Liver (tissue), 9 donors: ENCODE results near the gene NR5A2. TPM values are rescaled to one million over a fixed set of nuclear protein-coding genes. Genes with fewer than 3 reads are reported as not detected.

Source experiments
- DNase-seq: peaks from one replicate; pipeline ENCODE4 v3.0.0-alpha.2; 2017; ENCODE audit warnings: low spot score
- H3K27ac ChIP-seq, 2 donors: one replicate each; pipeline ENCODE4 v1.7.0; 2013; ENCODE audit warnings: inconsistent platforms in 2 of 2, low read length in 2 of 2, control low read depth in 1 of 2, low read depth in 1 of 2, mild to moderate bottlenecking in 1 of 2
- H3K27me3 ChIP-seq, 4 donors: one replicate each; pipeline versions ENCODE4 v1.6.1 to v1.7.0; 2013; ENCODE audit warnings: low read length in 3 of 4, inconsistent platforms in 1 of 4, mild to moderate bottlenecking in 1 of 4, moderate library complexity in 1 of 4; ENCODE audit not compliant: control insufficient read depth in 4 of 4, insufficient read depth in 4 of 4
- H3K36me3 ChIP-seq, 4 donors: one replicate each; pipeline versions ENCODE4 v1.6.1 to v1.7.0; 2013; ENCODE audit warnings: low read length in 3 of 4, mild to moderate bottlenecking in 3 of 4, low read depth in 1 of 4, moderate library complexity in 1 of 4; ENCODE audit not compliant: control insufficient read depth in 4 of 4, insufficient read depth in 3 of 4
- H3K4me1 ChIP-seq, 4 donors: one replicate each; pipeline versions ENCODE4 v1.6.1 to v1.7.0; 2013; ENCODE audit warnings: low read length in 3 of 4, mild to moderate bottlenecking in 3 of 4, moderate library complexity in 1 of 4; ENCODE audit not compliant: control insufficient read depth in 4 of 4, insufficient read depth in 4 of 4
- H3K4me3 ChIP-seq, 3 donors: one replicate each; pipeline versions ENCODE4 v1.6.1 to v1.7.0; 2013; ENCODE audit warnings: low read length in 3 of 3, control low read depth in 1 of 3, low read depth in 1 of 3, mild to moderate bottlenecking in 1 of 3
- H3K9ac ChIP-seq, 2 donors: one replicate each; pipeline ENCODE4 v1.7.0; 2013; ENCODE audit warnings: low read length in 2 of 2, mild to moderate bottlenecking in 2 of 2, moderate library complexity in 2 of 2, control low read depth in 1 of 2, low read depth in 1 of 2
- H3K9me3 ChIP-seq, 4 donors: one replicate each; pipeline versions ENCODE4 v1.6.1 to v1.7.0; 2013; ENCODE audit warnings: low read length in 3 of 4; ENCODE audit not compliant: control insufficient read depth in 4 of 4
- EGR1 ChIP-seq, 2 donors: IDR thresholded peaks; 2 replicates each; pipeline ENCODE4 v1.6.1; 2016 to 2018; ENCODE audit warnings: antibody characterized with exemption in 2 of 2, low read depth in 2 of 2
- FOXA1 ChIP-seq: IDR thresholded peaks from 2 replicates; pipeline ENCODE4 v1.6.1; 2016; ENCODE audit warnings: antibody characterized with exemption
- FOXA2 ChIP-seq: IDR thresholded peaks from 2 replicates; pipeline ENCODE4 v1.6.1; 2016; ENCODE audit warnings: antibody characterized with exemption
- GABPA ChIP-seq, 2 donors: IDR thresholded peaks in 1 of 2; conservative IDR thresholded peaks in 1 of 2; 2 replicates each; pipeline ENCODE4 v1.6.1; 2016; ENCODE audit warnings: antibody characterized with exemption in 2 of 2, mild to moderate bottlenecking in 1 of 2, moderate library complexity in 1 of 2
- HNF4A ChIP-seq, 2 donors: conservative IDR thresholded peaks; 2 replicates each; pipeline ENCODE4 v1.6.1; 2016; ENCODE audit warnings: antibody characterized with exemption in 2 of 2, mild to moderate bottlenecking in 2 of 2
- HNF4G ChIP-seq: IDR thresholded peaks from 2 replicates; pipeline ENCODE4 v1.6.1; 2016; ENCODE audit warnings: antibody characterized with exemption
- NR2F2 ChIP-seq: IDR thresholded peaks from 2 replicates; pipeline ENCODE4 v1.6.1; 2016; ENCODE audit warnings: antibody characterized with exemption
- RAD21 ChIP-seq, 2 donors: IDR thresholded peaks; 2 replicates each; pipeline ENCODE4 v1.6.1; 2016; ENCODE audit warnings: antibody characterized with exemption in 2 of 2, mild to moderate bottlenecking in 2 of 2
- RXRA ChIP-seq, 2 donors: IDR thresholded peaks; 2 replicates each; pipeline ENCODE4 v1.6.1; 2017 to 2018; ENCODE audit warnings: antibody characterized with exemption in 2 of 2, mild to moderate bottlenecking in 1 of 2
- SP1 ChIP-seq: IDR thresholded peaks from 2 replicates; pipeline ENCODE4 v1.6.1; 2018; ENCODE audit warnings: antibody characterized with exemption, mild to moderate bottlenecking
- TAF1 ChIP-seq: conservative IDR thresholded peaks from 2 replicates; pipeline ENCODE4 v1.6.1; 2016; ENCODE audit warnings: antibody characterized with exemption, mild to moderate bottlenecking
- YY1 ChIP-seq: IDR thresholded peaks from 2 replicates; pipeline ENCODE4 v1.6.1; 2016; ENCODE audit warnings: antibody characterized with exemption, mild to moderate bottlenecking
- WGBS: extraction: QIAGEN DNeasy Blood & Tissue Kit; methylation state at CpG from one replicate; pipeline ENCODE4 v1.1.7; 2013; 5-methylcytosine and 5-hydroxymethylcytosine counted together
- polyA plus RNA-seq, 2 donors: library from polyadenylated mRNA; stranded (reverse) in 1 of 2; unstranded in 1 of 2; fragments of 200-250 nt in 1 of 2; fragments of >200 nt in 1 of 2; fragmentation: Nextera tagmentation in 1 of 2; extraction: Ambion mirVana in 1 of 2; gene quantifications; one replicate each; pipeline versions ENCODE4 v1.2.1 to v1.2.3, GENCODE V29; 2013 to 2015
- total RNA-seq, 2 donors: library from RNA; depleted of rRNA; stranded (reverse); fragments of >200 nt; gene quantifications; one replicate each; pipeline ENCODE4 v1.2.3, GENCODE V29; 2014
- TF ChIP-seq, protein P1 (sequence below): IDR thresholded peaks from 2 replicates; pipeline ENCODE4 v1.6.1; 2016; ENCODE audit warnings: antibody characterized with exemption
- TF ChIP-seq, protein P2 (sequence below): IDR thresholded peaks from 2 replicates; pipeline ENCODE4 v1.6.1; 2016; ENCODE audit warnings: antibody characterized with exemption, mild to moderate bottlenecking
- TF ChIP-seq, protein P3 (sequence below): IDR thresholded peaks from 2 replicates; pipeline ENCODE4 v1.6.1; 2016; ENCODE audit warnings: antibody characterized with exemption
- TF ChIP-seq, protein P4 (sequence below): fragments of 150-350 bp; IDR thresholded peaks from 2 replicates; pipeline ENCODE4 v1.5.1; 2017; ENCODE audit warnings: improper control_type of control experiment, low read depth, low read length; ENCODE audit not compliant: missing input control
- donor health status: healthy.
- donor health status: healthy.
- donor health status: healthy.
- donor health status: healthy.
- donor health status: healthy.

Gene NR5A2
- total and polyA plus RNA-seq, 4 donors, result 10.0 to 37.5 (median 21.1) TPM

DNA sequence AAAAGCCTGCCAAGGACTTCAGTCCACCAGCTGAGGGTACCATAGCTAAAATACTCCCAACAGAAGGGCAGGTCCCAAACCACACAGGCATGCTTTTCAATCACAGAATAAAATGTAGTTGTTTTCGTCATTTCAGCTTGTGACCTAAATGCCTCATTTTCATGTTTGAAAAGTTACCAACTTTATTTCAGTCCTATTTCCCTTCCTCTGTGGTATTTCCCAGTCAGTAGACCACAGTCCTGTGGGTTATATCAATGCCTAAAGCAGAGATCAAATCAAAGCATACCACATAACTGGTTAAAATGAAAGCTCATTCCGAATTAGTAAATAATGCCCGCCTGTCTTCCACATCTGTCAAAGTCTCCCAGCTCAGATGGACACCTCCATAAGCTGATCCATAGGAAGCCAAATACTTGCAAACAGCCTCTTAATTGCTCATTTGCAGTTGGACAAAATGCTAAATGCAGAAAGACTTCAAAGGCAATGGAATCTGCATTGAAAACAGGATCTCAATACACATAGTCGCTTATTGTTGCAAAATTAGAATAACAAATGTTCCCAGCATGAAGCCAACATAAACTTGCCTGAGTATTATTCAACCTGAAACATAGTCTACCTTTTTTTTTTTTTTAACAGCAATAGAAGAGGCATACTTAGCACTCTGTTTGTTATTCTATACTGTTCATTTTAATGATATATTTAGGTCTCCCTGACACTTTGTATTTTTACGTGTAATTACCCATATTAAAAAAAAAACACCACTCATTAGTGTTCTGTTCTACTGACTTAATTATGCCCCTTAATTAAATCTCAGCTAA, 53.9 kb downstream of the NR5A2 start:
- Histone ChIP-seq H3K27me3 (no peaks in the 10 kb centered on the region), H3K36me3 (peaks cover 0 to 10% (median 2%) of the 10 kb centered on the region in 4 donors), H3K4me3 (no peak overlapping the region), H3K9me3 (no peaks in the 10 kb centered on the region), H3K9ac (no peak overlapping the region), H3K4me1 (peaks cover 0 to 3% (median 1%) of the 10 kb centered on the region in 4 donors), H3K27ac (no peak overlapping the region)
- DNase-seq, result no peak
- TF ChIP-seq RXRA (IDR thresholded peaks at IDR 0.05) (no peak), FOXA2 (no peak), TAF1 (no peak), SP1 (no peak), GABPA (IDR thresholded peaks at IDR 0.05 in 1 of 2, conservative IDR thresholded peaks at IDR 0.05 in 1 of 2) (no peak), RAD21 (IDR thresholded peaks at IDR 0.05) (no peak), FOXA1 (no peak), HNF4G (no peak), NR2F2 (no peak), YY1 (no peak)
- TF ChIP-seq, protein P1, sequence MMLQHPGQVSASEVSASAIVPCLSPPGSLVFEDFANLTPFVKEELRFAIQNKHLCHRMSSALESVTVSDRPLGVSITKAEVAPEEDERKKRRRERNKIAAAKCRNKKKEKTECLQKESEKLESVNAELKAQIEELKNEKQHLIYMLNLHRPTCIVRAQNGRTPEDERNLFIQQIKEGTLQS, result no peak
- TF ChIP-seq, protein P2, sequence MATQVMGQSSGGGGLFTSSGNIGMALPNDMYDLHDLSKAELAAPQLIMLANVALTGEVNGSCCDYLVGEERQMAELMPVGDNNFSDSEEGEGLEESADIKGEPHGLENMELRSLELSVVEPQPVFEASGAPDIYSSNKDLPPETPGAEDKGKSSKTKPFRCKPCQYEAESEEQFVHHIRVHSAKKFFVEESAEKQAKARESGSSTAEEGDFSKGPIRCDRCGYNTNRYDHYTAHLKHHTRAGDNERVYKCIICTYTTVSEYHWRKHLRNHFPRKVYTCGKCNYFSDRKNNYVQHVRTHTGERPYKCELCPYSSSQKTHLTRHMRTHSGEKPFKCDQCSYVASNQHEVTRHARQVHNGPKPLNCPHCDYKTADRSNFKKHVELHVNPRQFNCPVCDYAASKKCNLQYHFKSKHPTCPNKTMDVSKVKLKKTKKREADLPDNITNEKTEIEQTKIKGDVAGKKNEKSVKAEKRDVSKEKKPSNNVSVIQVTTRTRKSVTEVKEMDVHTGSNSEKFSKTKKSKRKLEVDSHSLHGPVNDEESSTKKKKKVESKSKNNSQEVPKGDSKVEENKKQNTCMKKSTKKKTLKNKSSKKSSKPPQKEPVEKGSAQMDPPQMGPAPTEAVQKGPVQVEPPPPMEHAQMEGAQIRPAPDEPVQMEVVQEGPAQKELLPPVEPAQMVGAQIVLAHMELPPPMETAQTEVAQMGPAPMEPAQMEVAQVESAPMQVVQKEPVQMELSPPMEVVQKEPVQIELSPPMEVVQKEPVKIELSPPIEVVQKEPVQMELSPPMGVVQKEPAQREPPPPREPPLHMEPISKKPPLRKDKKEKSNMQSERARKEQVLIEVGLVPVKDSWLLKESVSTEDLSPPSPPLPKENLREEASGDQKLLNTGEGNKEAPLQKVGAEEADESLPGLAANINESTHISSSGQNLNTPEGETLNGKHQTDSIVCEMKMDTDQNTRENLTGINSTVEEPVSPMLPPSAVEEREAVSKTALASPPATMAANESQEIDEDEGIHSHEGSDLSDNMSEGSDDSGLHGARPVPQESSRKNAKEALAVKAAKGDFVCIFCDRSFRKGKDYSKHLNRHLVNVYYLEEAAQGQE, result no peak
- TF ChIP-seq, protein P3, sequence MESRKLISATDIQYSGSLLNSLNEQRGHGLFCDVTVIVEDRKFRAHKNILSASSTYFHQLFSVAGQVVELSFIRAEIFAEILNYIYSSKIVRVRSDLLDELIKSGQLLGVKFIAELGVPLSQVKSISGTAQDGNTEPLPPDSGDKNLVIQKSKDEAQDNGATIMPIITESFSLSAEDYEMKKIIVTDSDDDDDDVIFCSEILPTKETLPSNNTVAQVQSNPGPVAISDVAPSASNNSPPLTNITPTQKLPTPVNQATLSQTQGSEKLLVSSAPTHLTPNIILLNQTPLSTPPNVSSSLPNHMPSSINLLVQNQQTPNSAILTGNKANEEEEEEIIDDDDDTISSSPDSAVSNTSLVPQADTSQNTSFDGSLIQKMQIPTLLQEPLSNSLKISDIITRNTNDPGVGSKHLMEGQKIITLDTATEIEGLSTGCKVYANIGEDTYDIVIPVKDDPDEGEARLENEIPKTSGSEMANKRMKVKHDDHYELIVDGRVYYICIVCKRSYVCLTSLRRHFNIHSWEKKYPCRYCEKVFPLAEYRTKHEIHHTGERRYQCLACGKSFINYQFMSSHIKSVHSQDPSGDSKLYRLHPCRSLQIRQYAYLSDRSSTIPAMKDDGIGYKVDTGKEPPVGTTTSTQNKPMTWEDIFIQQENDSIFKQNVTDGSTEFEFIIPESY, result no peak
- TF ChIP-seq, protein P4, sequence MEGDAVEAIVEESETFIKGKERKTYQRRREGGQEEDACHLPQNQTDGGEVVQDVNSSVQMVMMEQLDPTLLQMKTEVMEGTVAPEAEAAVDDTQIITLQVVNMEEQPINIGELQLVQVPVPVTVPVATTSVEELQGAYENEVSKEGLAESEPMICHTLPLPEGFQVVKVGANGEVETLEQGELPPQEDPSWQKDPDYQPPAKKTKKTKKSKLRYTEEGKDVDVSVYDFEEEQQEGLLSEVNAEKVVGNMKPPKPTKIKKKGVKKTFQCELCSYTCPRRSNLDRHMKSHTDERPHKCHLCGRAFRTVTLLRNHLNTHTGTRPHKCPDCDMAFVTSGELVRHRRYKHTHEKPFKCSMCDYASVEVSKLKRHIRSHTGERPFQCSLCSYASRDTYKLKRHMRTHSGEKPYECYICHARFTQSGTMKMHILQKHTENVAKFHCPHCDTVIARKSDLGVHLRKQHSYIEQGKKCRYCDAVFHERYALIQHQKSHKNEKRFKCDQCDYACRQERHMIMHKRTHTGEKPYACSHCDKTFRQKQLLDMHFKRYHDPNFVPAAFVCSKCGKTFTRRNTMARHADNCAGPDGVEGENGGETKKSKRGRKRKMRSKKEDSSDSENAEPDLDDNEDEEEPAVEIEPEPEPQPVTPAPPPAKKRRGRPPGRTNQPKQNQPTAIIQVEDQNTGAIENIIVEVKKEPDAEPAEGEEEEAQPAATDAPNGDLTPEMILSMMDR, result no peak
- 80% methylated on average over 5 of the region's 5 CpGs for WGBS

DNA sequence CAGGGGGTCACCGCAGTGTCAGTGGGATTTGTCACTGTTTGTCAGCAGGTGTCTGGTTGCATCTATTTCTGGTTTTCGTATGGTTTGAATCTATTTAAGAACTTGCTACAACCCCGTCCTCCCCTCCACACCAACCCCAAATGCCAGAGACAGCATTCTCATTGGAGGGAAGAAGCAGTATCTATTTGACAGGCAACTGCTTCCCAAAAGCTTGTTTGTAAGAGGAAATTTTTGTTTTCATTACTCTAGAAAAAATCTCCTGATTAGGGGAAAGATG, 54.4 kb downstream of the NR5A2 start:
- no peak for TF ChIP-seq EGR1 (IDR thresholded peaks at IDR 0.05; ENCODE audit: low read depth in 2 of 2)
- no peak for TF ChIP-seq GABPA (IDR thresholded peaks at IDR 0.05 in 1 of 2, conservative IDR thresholded peaks at IDR 0.05 in 1 of 2)
- TF ChIP-seq HNF4G, result no peak
- TF ChIP-seq SP1, result no peak
- TF ChIP-seq TAF1, result no peak
- TF ChIP-seq RXRA (IDR thresholded peaks at IDR 0.05), result no peak
- TF ChIP-seq FOXA1, result no peak
- no peak for TF ChIP-seq YY1
- TF ChIP-seq, protein P1, result no peak
- TF ChIP-seq NR2F2, result no peak
- TF ChIP-seq HNF4A (conservative IDR thresholded peaks at IDR 0.05), result no peak
- no peaks in the 10 kb centered on the region for H3K9me3 ChIP-seq
- H3K36me3 ChIP-seq, result peaks cover 0 to 10% (median 2%) of the 10 kb centered on the region in 4 donors
- no peak overlapping the region for H3K4me3 ChIP-seq
- H3K9ac ChIP-seq, result no peak overlapping the region
- 86% methylated on average over 3 of the region's 3 CpGs for WGBS
- no peak for DNase-seq
- no peaks in the 10 kb centered on the region for H3K27me3 ChIP-seq
- no peak overlapping the region for H3K27ac ChIP-seq
- no peaks in the 10 kb centered on the region for H3K4me1 ChIP-seq
